IPS-15b (cell line): ENCODE measurements around the gene LEFTY1.

Source experiments
- H3K27me3 ChIP-seq: one replicate; pipeline ENCODE4 v1.6.1; 2013; ENCODE audit warnings: low read length; ENCODE audit not compliant: control insufficient read depth, insufficient read depth
- H3K36me3 ChIP-seq: one replicate; pipeline ENCODE4 v1.6.1; 2013; ENCODE audit warnings: low read length; ENCODE audit not compliant: control insufficient read depth, insufficient read depth
- H3K4me1 ChIP-seq: one replicate; pipeline ENCODE4 v1.6.1; 2013; ENCODE audit warnings: mild to moderate bottlenecking, low read length; ENCODE audit not compliant: control insufficient read depth, insufficient read depth
- H3K4me3 ChIP-seq: one replicate; pipeline ENCODE4 v1.5.1; 2013; ENCODE audit warnings: low read depth, low read length
- H3K9ac ChIP-seq: one replicate; pipeline ENCODE4 v1.6.1; 2013; ENCODE audit warnings: low read depth, mild to moderate bottlenecking, low read length
- H3K9me3 ChIP-seq: one replicate; pipeline ENCODE4 v1.6.1; 2013; ENCODE audit warnings: mild to moderate bottlenecking, low read length; ENCODE audit not compliant: control insufficient read depth, insufficient read depth

Gene LEFTY1

DNA sequence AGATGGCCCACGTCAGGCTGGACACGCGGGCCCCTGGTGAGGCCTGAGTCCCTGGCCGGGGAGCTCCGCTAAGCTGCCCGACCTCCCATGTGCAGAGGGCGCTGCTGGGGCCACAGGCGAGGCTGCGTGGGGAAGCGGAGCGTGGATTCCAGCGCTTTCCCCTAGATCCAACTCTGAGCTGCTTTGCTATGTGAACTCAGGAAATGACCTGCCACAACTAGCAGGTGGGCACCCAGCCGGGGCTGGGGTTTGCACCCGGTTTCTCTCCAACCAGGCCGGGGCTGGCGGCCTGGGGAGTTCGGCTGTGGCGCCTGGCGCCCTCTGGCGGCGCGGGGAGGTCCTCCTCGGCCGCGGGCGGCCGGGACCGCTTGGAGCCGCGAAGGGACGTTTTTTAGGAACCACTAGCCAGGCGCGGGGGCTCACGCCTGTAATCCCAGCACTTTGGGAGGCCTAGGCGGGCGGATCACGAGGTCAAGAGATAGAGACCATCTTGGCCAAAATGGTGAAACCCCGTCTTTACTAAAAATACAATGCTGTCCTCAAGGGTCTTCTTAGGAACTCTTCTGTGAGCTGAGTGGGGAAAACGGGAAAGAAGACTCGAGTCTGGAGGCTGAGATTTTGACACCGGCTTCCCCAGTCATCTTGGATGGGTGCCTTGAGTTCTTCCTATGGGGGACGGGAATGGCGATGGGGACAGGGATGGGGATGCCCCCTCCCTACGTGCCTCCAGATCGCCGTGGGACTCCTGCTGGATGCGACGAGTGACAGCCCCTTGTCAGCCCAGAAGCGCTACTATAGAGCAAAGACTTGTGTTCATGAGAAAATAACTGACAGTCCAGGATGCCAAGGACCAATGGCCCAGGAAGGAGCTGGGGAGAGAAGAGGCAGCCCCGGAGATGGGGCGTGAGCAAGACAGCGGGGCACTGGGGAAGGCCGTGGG lies 22.5 kb upstream of the LEFTY1 start:
- Histone ChIP-seq H3K27me3 (peaks cover 7% of the 10 kb centered on the region), H3K9ac (no peak overlapping the region), H3K4me1 (peaks cover 5% of the 10 kb centered on the region), H3K36me3 (peaks cover under 1% of the 10 kb centered on the region), H3K4me3 (peak overlapping the region; percentile 13), H3K9me3 (no peaks in the 10 kb centered on the region)

DNA sequence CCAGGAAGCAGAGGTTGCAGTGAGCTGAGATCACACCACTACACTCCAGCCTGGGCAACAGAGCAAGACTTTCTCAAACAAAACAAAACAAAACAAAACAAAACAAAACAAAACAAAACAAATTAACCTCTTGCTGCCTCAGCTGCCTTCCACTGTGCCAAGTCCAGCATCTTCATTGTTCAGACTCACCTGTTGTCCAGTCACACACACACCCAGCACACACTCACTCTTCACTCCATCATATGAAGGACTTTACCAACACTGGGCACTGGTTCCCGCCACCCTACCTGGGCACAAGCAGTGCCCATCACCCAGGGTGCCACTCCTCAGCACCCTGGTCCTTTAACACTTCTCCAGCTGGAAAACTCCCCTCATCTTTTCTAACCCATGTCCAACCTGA lies 20.5 kb upstream of the LEFTY1 start:
- H3K4me1 ChIP-seq, result peaks cover 5% of the 10 kb centered on the region

DNA sequence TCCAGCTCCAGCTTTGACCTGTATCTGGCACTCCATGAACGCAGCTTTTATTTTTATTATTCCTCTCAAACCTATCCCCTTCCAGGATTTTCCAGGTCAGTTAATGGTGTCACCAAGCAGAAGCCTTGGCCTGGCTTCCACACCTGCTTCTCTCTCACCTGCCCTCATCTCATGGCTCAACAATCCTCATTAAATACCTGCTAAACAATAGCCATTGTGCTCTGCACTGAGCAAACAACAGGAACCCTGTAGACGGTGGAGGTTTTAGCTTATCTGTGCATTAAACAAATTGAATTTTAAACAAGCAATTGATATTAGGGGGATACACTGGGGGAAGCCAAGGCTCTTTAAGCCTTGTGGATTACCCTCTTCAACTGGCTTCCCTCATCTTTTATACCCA lies 19.8 kb upstream of the LEFTY1 start:
- H3K9ac ChIP-seq, result no peak overlapping the region
- H3K9me3 ChIP-seq, result no peaks in the 10 kb centered on the region
- peaks cover 8% of the 10 kb centered on the region for H3K27me3 ChIP-seq
- no peak overlapping the region for H3K4me3 ChIP-seq
- no peaks in the 10 kb centered on the region for H3K36me3 ChIP-seq
- H3K4me1 ChIP-seq, result peaks cover 5% of the 10 kb centered on the region

More for the DNA sequence above, 20.5 kb upstream of the LEFTY1 start:
- no peaks in the 10 kb centered on the region for H3K36me3 ChIP-seq
- H3K9ac ChIP-seq, result no peak overlapping the region
- H3K4me3 ChIP-seq, result no peak overlapping the region
- H3K9me3 ChIP-seq, result no peaks in the 10 kb centered on the region
- H3K27me3 ChIP-seq, result peaks cover 8% of the 10 kb centered on the region

DNA sequence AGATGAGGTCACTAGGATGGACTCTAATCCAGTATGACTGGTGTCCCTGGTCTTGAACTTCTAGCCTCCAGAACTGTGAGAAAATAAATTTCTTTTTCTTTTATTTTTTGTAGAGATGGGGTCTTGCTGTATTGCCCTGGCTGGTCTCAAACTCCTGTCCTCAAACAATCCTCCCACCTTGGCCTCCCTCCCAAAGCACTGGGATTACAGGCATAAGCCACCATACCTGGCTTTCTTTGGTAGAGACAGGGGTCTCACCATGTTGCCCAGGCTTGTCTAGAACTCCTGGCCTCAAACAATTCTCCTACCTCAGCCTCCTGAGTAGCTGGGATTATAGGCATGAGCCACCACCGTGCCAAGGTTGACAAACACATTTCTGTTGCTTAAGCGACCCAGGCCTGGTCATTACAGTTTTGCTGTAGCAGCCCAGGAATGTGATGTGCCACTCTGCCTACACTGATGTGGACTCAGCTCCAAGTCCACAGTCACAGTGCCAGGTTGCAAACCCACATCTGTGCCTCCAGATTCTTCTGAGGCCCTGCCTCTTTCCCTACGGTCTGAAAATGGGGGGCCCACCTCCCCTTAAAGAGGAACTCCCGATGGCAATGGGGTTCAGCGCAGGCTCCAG lies 19.2 kb upstream of the LEFTY1 start:
- Histone ChIP-seq H3K4me1 (peaks cover 5% of the 10 kb centered on the region), H3K9ac (no peak overlapping the region), H3K4me3 (no peak overlapping the region), H3K27me3 (peaks cover 8% of the 10 kb centered on the region), H3K36me3 (no peaks in the 10 kb centered on the region), H3K9me3 (no peaks in the 10 kb centered on the region)

DNA sequence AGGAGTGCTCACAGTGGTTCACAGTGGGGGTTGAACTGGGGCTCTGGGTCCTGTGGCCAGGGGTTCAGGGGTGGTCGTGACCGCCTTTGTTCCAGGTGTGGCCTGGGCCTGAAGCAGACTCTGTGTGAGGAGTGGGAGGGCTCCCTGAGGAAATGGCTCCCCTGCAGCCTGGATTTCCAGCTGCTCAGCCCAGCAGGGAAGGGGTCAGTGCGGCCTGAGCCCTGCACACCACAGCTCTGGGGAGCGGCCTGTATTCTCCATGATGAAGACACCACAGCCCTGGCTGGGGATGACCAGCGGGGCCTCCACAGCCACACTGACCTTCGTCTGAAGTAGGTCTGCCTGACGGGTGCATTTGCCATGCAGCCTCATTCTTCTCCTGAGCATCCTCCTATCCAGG lies 18.4 kb upstream of the LEFTY1 start:
- H3K4me1 ChIP-seq, result peaks cover 5% of the 10 kb centered on the region
- H3K4me3 ChIP-seq, result no peak overlapping the region
- H3K9me3 ChIP-seq, result no peaks in the 10 kb centered on the region
- no peak overlapping the region for H3K9ac ChIP-seq
- H3K36me3 ChIP-seq, result no peaks in the 10 kb centered on the region
- H3K27me3 ChIP-seq, result peaks cover 7% of the 10 kb centered on the region

DNA sequence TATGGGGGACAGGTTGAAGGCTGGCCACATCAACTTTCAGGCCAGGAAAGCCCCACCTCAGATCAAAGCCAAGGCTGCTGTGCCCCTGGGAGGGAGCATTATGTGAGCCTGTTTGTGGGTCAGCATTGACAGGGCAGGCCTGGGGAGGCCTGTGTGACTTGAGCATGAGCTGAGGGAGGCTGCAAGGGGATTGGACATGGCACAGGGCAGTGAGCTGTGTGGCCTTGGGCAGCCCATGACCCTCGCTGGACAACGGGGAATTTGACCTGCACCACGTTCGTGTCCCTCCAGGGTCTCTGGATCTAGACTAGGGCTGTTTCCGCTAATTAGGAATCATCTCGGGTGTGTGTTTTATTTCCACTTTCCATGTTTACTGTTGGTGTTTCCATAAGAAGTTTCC lies 17.5 kb upstream of the LEFTY1 start:
- H3K9ac ChIP-seq, result no peak overlapping the region
- H3K9me3 ChIP-seq, result no peaks in the 10 kb centered on the region
- H3K4me3 ChIP-seq, result no peak overlapping the region
- no peaks in the 10 kb centered on the region for H3K36me3 ChIP-seq
- H3K27me3 ChIP-seq, result peaks cover 6% of the 10 kb centered on the region
- H3K4me1 ChIP-seq, result peaks cover 5% of the 10 kb centered on the region

DNA sequence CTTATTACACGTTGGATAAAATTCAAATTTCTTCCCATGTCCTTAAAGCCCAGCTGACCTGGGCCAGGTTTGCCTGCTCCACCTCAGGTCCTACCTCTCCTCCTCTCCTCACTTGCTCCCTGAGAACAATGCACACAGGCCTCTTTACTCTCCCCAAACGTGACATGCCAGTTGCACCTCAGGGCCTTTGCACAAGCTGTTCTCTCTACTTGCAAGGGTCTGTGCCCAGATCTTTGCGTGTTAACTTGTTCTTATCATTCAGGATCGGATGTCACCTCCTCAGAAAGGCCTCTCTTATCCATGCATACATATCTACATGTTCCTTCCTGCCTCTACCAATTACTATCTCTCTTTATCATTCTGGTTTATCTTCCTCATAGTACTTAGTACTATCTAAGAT lies 14.7 kb upstream of the LEFTY1 start:
- Histone ChIP-seq H3K4me3 (no peak overlapping the region), H3K36me3 (no peaks in the 10 kb centered on the region), H3K9ac (no peak overlapping the region), H3K27me3 (peaks cover 2% of the 10 kb centered on the region), H3K4me1 (peaks cover 9% of the 10 kb centered on the region), H3K9me3 (no peaks in the 10 kb centered on the region)

DNA sequence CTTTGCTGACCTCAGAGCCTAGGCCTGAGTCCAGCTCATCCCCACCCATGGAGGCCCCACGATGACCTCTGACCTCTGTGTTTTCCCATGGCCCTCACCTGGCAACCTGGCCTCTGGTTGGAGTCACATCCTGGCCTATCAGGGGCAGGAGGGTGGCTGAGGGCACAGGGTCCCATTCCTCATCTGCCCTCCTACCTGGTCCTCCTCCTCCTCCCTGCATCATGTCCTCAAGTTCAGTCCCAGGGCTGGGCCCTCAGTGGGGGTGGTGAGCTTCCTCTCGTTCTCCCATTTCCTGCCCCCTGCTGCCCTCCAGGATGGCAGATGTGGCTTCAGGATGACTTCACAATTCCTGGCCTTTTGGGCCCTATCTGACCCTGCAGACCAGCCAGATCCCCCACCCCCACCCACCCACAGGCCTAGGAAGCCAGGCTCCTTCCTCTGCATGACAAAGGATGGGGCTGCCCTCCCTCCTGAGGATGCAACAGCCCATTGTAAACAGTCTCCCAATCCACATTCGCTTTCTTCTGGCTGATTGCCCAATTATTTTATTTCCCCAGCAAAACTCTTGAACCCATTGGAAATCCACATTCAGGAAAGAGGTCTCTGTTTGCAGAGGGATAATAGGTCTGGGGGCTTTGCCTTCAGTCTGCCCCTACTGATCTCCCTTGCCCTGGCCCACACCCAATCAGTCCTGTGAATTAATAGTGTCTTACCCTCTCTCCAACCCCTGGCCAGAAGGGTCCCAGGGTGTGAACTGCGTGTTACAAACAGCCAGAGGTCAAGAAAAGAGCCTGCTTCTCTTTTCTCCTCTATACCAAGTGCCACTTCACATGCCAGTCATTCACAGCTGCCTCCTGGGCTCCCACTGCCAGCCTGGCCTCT lies 10.3 kb upstream of the LEFTY1 start:
- peaks cover 20% of the 10 kb centered on the region for H3K4me1 ChIP-seq
- no peak overlapping the region for H3K9ac ChIP-seq
- H3K36me3 ChIP-seq, result no peaks in the 10 kb centered on the region
- peak overlapping the region; percentile 30 for H3K4me3 ChIP-seq
- no peaks in the 10 kb centered on the region for H3K27me3 ChIP-seq
- no peaks in the 10 kb centered on the region for H3K9me3 ChIP-seq

DNA sequence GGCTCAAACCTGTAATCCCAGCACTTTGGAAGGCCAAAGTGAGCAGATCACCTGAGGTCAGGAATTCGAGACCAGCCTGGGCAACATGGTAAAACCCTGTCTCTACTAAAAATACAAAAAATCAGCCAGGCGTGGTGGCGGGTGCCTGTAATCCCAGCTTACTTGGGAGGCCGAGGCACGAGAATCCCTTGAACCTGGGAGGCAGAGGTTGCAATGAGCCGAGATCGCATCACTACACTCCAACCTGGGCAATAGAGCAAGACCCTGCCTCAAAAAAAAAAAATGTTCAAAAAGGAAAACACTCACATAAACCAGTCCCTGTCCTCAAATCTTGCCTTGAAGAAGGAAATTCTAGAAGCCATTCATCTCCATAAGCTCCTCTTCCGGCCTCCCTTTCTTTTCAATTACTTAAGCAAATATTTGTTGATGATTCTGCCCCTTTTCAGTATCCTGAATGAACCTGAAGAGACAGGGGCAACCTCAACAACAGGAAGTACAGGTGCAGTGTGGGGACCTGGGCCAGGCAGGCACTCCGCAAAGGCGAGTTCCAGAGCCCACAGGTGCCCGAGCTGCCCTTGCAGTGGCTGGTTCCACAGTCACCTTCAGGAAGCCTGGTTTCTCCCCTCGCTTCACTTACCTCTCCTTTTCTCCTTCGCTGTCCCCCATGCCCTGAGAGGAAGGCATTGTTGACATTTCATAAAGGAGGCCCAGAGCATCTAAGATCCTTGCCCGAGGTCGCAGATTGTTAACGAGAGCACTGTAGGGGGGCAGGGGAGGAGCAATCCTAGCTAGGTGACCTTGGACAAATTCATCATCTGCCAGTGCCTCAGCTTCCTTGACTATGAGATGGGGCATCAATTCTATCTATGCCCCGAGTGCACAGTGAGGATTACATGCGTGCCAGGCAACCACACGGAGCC lies 8.9 kb upstream of the LEFTY1 start:
- Histone ChIP-seq H3K4me1 (peaks cover 20% of the 10 kb centered on the region), H3K4me3 (no peak overlapping the region), H3K27me3 (no peaks in the 10 kb centered on the region), H3K9ac (no peak overlapping the region), H3K9me3 (no peaks in the 10 kb centered on the region), H3K36me3 (no peaks in the 10 kb centered on the region)

DNA sequence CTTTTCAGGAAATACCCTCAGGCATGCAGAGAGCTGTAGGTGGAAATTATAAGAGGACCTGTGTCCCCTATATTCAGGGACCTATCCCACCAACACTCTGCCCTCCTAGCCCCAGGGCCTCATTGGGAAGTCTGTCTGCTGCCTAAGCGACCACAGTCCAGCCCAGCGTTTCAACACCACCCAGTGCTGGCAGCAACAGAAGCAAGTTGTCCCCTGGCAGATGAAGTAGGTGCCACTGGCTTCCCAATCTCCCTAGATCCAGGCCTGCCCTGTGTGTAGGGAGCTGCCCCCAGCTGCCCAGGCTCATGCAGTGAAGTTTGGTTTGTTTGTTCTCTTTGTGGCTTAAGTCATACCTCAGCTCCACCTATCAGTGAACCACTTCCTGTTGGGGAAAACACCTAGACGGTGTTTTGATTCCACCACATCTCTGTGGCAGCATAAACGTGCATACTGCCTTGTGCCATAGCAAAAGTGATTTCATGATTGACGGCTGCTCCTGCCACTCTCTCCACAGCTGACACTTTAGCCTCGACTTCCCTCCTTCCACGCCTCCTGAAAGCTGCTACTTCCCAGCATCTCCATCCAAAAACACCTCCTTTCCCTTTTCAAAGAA lies 8.1 kb upstream of the LEFTY1 start:
- H3K4me1 ChIP-seq, result peaks cover 20% of the 10 kb centered on the region
- H3K4me3 ChIP-seq, result no peak overlapping the region
- H3K27me3 ChIP-seq, result no peaks in the 10 kb centered on the region
- H3K9ac ChIP-seq, result no peak overlapping the region
- no peaks in the 10 kb centered on the region for H3K9me3 ChIP-seq
- H3K36me3 ChIP-seq, result no peaks in the 10 kb centered on the region
